Measurements from ENCODE around the gene CFAP119.

- no peak for TF ChIP-seq CTCF (conservative IDR thresholded peaks at IDR 0.05; ENCODE audit: low read depth, low read length)
- TF ChIP-seq EZH2 (IDR thresholded peaks at IDR 0.05; ENCODE audit: borderline replicate concordance, low read depth, low read length, poor library complexity, severe bottlenecking), result no peak
Measured at GRCh38 chr16:30757316-30757715, 4.5 kb downstream of the CFAP119 start.
